ENCODE data around the gene SYNE2. TPM values are rescaled to one million over a fixed set of nuclear protein-coding genes. Genes with fewer than 3 reads are reported as not detected.

SYNE2 gene
- total and polyA plus RNA-seq, 2 of the 8 experiments (the other 6 are each of a cell fraction or from before 2014, with no cell fraction given), result 32.6 to 46.1 TPM

DNA sequence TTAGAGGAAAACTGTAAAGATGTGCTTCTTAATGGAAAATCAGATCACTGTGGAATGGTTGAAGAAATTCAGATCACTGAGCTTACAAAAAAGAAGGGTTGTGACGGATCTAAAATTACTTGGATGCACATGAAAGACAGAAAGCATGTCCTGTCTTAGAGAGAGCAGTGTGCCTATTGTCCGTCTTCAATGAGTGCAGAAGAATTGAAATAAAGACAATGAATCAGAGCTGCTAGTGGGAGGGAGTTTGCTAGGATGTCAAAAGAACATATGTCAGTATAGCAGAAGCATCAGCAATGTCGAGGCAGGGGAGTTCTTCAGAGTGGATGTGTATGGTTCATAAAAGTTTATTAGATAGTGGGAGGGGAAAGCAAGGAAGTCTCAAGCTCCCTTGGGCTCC is 172.7 kb downstream of the SYNE2 start:
- H3K23ac ChIP-seq (ENCODE audit: insufficient read length), result no peak overlapping the region
- no peak overlapping the region for H4K91ac ChIP-seq (replicated peaks; ENCODE audit: insufficient read length, low read length)
- H3K79me1 ChIP-seq (ENCODE audit: low read depth, low read length), result no peaks in the 10 kb centered on the region
- ChIA-PET POLR2A (ENCODE audit: partially characterized antibody) (no interaction called here), CTCF (ENCODE audit: partially characterized antibody) (interaction anchor here (1.0 kb wide), 1 partner anchor 226 kb away, joined by 3 read pairs; no protein-coding TSS in a partner anchor)
- H3K23me2 ChIP-seq (ENCODE audit: low read depth, low read length), result no peaks in the 10 kb centered on the region
- no peak overlapping the region for H3K9ac ChIP-seq (replicated peaks in 1 of 4; ENCODE audit: extremely low read depth in 1 of 4, low read depth in 3 of 4, low read length in 3 of 4)
- H3K4me1 ChIP-seq (replicated peaks in 1 of 4; ENCODE audit: control insufficient read depth in 3 of 4, insufficient read depth in 4 of 4, low read length in 3 of 4), result no peaks in the 10 kb centered on the region
- H3K4ac ChIP-seq (replicated peaks; ENCODE audit: insufficient read length, low read depth, low read length), result no peak overlapping the region
- no peaks in the 10 kb centered on the region for H4K20me1 ChIP-seq (replicated peaks in 1 of 2; ENCODE audit: control insufficient read depth in 1 of 2, insufficient read depth in 2 of 2, low read length in 2 of 2)
- no peak overlapping the region for H2BK15ac ChIP-seq (ENCODE audit: low read length)
- no peaks in the 10 kb centered on the region; a peak in 1 of 7 replicates for H3K27me3 ChIP-seq (replicated peaks in 1 of 4; ENCODE audit: control insufficient read depth in 3 of 4, extremely low read depth in 1 of 4, insufficient read depth in 3 of 4, low read length in 3 of 4)
- no peak overlapping the region for H4K5ac ChIP-seq (ENCODE audit: insufficient read length, low read depth, low read length)
- no peak overlapping the region for H3K4me2 ChIP-seq (ENCODE audit: insufficient read depth in 1 of 2, low read depth in 2 of 2, low read length in 2 of 2)
- H2BK5ac ChIP-seq (ENCODE audit: low read depth, low read length), result no peak overlapping the region
- H2AFZ ChIP-seq (ENCODE audit: low read length), result no peak overlapping the region
- no peak overlapping the region for H2BK20ac ChIP-seq (ENCODE audit: low read length)
- H3K36me3 ChIP-seq (ENCODE audit: control insufficient read depth in 2 of 4, insufficient read depth in 4 of 4, low read length in 3 of 4), result peaks cover 0 to 43% (median 14%) of the 10 kb centered on the region in 4 experiments; a peak in 7 of 8 replicates
- no peak overlapping the region for H3K18ac ChIP-seq (ENCODE audit: extremely low read depth, low read length)
- no peak overlapping the region for H2BK12ac ChIP-seq (ENCODE audit: low read depth, low read length)
- H3K14ac ChIP-seq (ENCODE audit: insufficient read length), result no peak overlapping the region
- no peaks in the 10 kb centered on the region for H3K79me2 ChIP-seq (ENCODE audit: control insufficient read depth in 1 of 2, insufficient read depth in 2 of 2, low read length in 2 of 2)
- FAIRE-seq, result no peak
- no peak for DNase-seq (ENCODE audit: low read depth in 1 of 2, low spot score in 2 of 2)
- no peak overlapping the region for H3K27ac ChIP-seq (ENCODE audit: low read depth, low read length)
- 88% methylated on average over 3 of the region's 3 CpGs; no CpG with 5 or more reads in 1 of the 2 experiments for WGBS, 2 experiments (ENCODE audit: extremely low coverage in 1 of 2, insufficient coverage in 1 of 2, insufficient read length in 1 of 2, insufficient replicate concordance in 2 of 2, low coverage in 1 of 2, low lambda C conversion rate in 2 of 2, missing lambda C conversion rate in 1 of 2)
- H2AK5ac ChIP-seq (ENCODE audit: low read depth, low read length), result no peak overlapping the region
- H3K4me3 ChIP-seq (ENCODE audit: extremely low read depth in 1 of 4, insufficient read depth in 2 of 4, low read depth in 3 of 4, low read length in 4 of 4), result no peak overlapping the region
- no peak overlapping the region for H4K8ac ChIP-seq (ENCODE audit: extremely low read depth, insufficient read depth, low read length)
- H3K56ac ChIP-seq (replicated peaks; ENCODE audit: insufficient read length, low read depth, low read length), result no peak overlapping the region
- H2BK120ac ChIP-seq (replicated peaks; ENCODE audit: low read depth, low read length), result no peak overlapping the region
- no peaks in the 10 kb centered on the region for H3K9me3 ChIP-seq (ENCODE audit: insufficient read depth in 2 of 2, low read depth in 1 of 2, low read length in 1 of 2)
- TF ChIP-seq TAF1 (IDR thresholded peaks at IDR 0.05; ENCODE audit: low read depth, low read length), result no peak
- TF ChIP-seq ASH2L (IDR thresholded peaks at IDR 0.05; ENCODE audit: low read length), result no peak
- no peak for TF ChIP-seq YY1 (IDR thresholded peaks at IDR 0.05; ENCODE audit: low read depth, low read length)
- TF ChIP-seq CHD2 (IDR thresholded peaks at IDR 0.05; ENCODE audit: low read length), result no peak
- no peak for TF ChIP-seq CREB1 (IDR thresholded peaks at IDR 0.05)
- TF ChIP-seq HDAC6 (IDR thresholded peaks at IDR 0.05; ENCODE audit: low read depth, low read length), result no peak

Data from H1 (cell line).